ENCODE results near the gene TNS4.

TNS4 gene

GRCh38 chr17:40470932-40471828 lies 30.2 kb downstream of the TNS4 start:
- TF ChIP-seq, protein P1, sequence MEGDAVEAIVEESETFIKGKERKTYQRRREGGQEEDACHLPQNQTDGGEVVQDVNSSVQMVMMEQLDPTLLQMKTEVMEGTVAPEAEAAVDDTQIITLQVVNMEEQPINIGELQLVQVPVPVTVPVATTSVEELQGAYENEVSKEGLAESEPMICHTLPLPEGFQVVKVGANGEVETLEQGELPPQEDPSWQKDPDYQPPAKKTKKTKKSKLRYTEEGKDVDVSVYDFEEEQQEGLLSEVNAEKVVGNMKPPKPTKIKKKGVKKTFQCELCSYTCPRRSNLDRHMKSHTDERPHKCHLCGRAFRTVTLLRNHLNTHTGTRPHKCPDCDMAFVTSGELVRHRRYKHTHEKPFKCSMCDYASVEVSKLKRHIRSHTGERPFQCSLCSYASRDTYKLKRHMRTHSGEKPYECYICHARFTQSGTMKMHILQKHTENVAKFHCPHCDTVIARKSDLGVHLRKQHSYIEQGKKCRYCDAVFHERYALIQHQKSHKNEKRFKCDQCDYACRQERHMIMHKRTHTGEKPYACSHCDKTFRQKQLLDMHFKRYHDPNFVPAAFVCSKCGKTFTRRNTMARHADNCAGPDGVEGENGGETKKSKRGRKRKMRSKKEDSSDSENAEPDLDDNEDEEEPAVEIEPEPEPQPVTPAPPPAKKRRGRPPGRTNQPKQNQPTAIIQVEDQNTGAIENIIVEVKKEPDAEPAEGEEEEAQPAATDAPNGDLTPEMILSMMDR (IDR thresholded peaks at IDR 0.05; ENCODE audit: insufficient read depth, low read length, poor library complexity, severe bottlenecking), result no peak
- H3K4me3 ChIP-seq (replicated peaks; ENCODE audit: low read depth, low read length), result no peak overlapping the region
- DNase-seq (ENCODE audit: extremely low read depth, insufficient read length), result no peak
- H3K36me3 ChIP-seq (ENCODE audit: control insufficient read depth, insufficient read depth, low read length), result no peaks in the 10 kb centered on the region
- no peaks in the 10 kb centered on the region; the same call in 1 of the 2 replicates for H3K27me3 ChIP-seq (replicated peaks; ENCODE audit: control insufficient read depth, insufficient read depth, low read length)

- DNase-seq (ENCODE audit: extremely low read depth, insufficient read length), result no peak
- TF ChIP-seq, protein P1 (IDR thresholded peaks at IDR 0.05; ENCODE audit: insufficient read depth, low read length, poor library complexity, severe bottlenecking), result no peak
- H3K4me3 ChIP-seq (replicated peaks; ENCODE audit: low read depth, low read length), result no peak overlapping the region
- H3K36me3 ChIP-seq (ENCODE audit: control insufficient read depth, insufficient read depth, low read length), result no peaks in the 10 kb centered on the region
- no peaks in the 10 kb centered on the region; the same call in 1 of the 2 replicates for H3K27me3 ChIP-seq (replicated peaks; ENCODE audit: control insufficient read depth, insufficient read depth, low read length)
Observed at GRCh38 chr17:40469805-40470675, 31.4 kb downstream of the TNS4 start.

- Histone ChIP-seq H3K4me3 (replicated peaks; ENCODE audit: low read depth, low read length) (no peak overlapping the region), H3K36me3 (ENCODE audit: control insufficient read depth, insufficient read depth, low read length) (no peaks in the 10 kb centered on the region), H3K27me3 (replicated peaks; ENCODE audit: control insufficient read depth, insufficient read depth, low read length) (no peaks in the 10 kb centered on the region; the same call in 1 of the 2 replicates)
- TF ChIP-seq, protein P1 (IDR thresholded peaks at IDR 0.05; ENCODE audit: insufficient read depth, low read length, poor library complexity, severe bottlenecking), result no peak
- DNase-seq (ENCODE audit: extremely low read depth, insufficient read length), result no peak
Observed at GRCh38 chr17:40468560-40468959, 32.9 kb downstream of the TNS4 start.

DNA sequence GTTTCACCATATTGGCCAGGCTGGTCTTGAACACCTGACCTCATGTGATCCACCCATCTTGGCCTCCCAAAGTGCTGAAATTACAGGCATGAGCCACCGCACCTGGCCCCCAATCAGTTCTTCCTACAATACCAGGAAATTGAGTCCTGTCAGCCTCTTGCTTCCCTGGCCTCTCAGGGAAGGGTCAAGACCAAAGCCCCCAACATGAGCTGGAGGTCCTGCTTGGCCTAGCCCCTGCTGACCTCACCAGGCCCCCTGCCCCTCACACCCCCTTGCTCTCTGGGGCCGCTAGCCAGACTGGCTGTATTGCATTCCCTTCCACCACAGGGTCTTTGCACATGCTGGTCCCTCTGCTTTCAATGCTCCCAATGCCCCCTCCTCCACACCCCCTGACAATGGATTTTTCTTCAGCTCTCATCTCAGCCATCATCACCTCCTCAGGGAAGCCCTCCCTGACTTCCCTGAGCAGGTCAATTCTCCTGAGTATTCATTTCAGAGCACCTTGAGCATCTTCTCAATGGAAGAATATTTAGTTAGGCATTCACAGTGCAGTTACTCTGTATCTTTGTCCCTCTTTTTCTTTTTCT lies 34.0 kb downstream of the TNS4 start:
- no peaks in the 10 kb centered on the region for H3K36me3 ChIP-seq (ENCODE audit: control insufficient read depth, insufficient read depth, low read length)
- no peak for DNase-seq (ENCODE audit: extremely low read depth, insufficient read length)
- H3K4me3 ChIP-seq (replicated peaks; ENCODE audit: low read depth, low read length), result no peak overlapping the region
- TF ChIP-seq, protein P1 (IDR thresholded peaks at IDR 0.05; ENCODE audit: insufficient read depth, low read length, poor library complexity, severe bottlenecking), result no peak
- no peaks in the 10 kb centered on the region; the same call in 1 of the 2 replicates for H3K27me3 ChIP-seq (replicated peaks; ENCODE audit: control insufficient read depth, insufficient read depth, low read length)

DNA sequence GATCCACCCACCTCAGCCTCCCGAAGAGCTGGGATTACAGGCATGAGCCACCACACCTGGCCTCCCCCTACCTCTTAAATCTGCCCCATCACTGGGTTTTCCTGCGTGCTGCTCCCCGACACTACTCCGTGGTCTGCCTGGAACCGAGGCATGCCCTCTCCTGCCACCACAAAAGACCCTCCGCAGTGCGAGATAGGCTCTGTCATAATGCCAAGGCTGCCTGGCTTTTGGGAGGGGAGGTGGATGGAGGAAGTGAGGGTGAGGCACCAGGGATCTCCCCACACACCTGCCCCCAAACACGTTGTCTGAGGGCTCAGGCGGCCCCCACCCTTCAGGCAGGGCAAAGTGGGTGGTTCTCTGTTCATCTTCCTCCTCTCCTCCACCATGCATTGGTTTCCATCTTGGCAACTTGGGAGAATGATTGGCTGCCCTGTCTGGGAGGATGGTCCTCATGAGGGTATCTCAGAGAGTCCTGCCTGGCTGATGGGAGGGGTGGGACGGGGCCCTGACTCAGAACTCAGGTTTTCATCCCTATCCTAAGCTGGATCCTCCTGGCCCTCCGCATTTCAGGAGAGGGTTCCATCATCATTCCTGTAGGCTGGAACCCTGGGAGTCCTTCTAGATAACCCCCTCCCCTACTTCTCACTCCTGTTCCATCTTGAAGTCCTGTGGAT lies 35.0 kb downstream of the TNS4 start:
- DNase-seq (ENCODE audit: extremely low read depth, insufficient read length), result no peak
- Histone ChIP-seq H3K27me3 (replicated peaks; ENCODE audit: control insufficient read depth, insufficient read depth, low read length) (no peaks in the 10 kb centered on the region; the same call in 1 of the 2 replicates), H3K4me3 (replicated peaks; ENCODE audit: low read depth, low read length) (no peak overlapping the region), H3K36me3 (ENCODE audit: control insufficient read depth, insufficient read depth, low read length) (no peaks in the 10 kb centered on the region)
- TF ChIP-seq, protein P1 (IDR thresholded peaks at IDR 0.05; ENCODE audit: insufficient read depth, low read length, poor library complexity, severe bottlenecking), result no peak

All from GM06990 (cell line).